HFFc6 (cell line): ENCODE measurements around the gene JMY. TPM values are rescaled to one million over a fixed set of nuclear protein-coding genes. Genes with fewer than 3 reads are reported as not detected.
A peak's percentile ranks its signal among the peaks of the same experiment; 100 is the strongest.

Experiments
- DNase-seq: peaks from one replicate; pipeline ENCODE4 v3.0.0-alpha.2; 2018
- H3K27ac Mint-ChIP-seq: 2 replicates; pipeline ENCODE4 v1.8.0; 2020; ENCODE audit warnings: mild to moderate bottlenecking, mixed read lengths
- H3K27me3 Mint-ChIP-seq: 2 replicates; pipeline ENCODE4 v1.8.0; 2021; ENCODE audit warnings: mild to moderate bottlenecking, moderate library complexity, mixed read lengths; ENCODE audit not compliant: insufficient read depth
- H3K36me3 Mint-ChIP-seq: 2 replicates; pipeline ENCODE4 v1.8.0; 2021; ENCODE audit warnings: low read depth, mixed read lengths
- H3K4me1 Mint-ChIP-seq: 2 replicates; pipeline ENCODE4 v1.8.0; 2020; ENCODE audit warnings: low read depth, mixed read lengths
- H3K4me3 Mint-ChIP-seq: 2 replicates; pipeline ENCODE4 v1.8.0; 2020; ENCODE audit warnings: mild to moderate bottlenecking, moderate library complexity, mixed read lengths
- H3K9me3 Mint-ChIP-seq: 2 replicates; pipeline ENCODE4 v1.8.0; 2020; ENCODE audit warnings: mild to moderate bottlenecking, mixed read lengths
- CTCF ChIP-seq: fragments of 200-600 bp; sonication (generic); IDR thresholded peaks from 2 replicates; pipeline ENCODE4 v1.5.0; 2021; ENCODE audit warnings: antibody characterized with exemption, mild to moderate bottlenecking
- total RNA-seq, 6 experiments: library from RNA; stranded (reverse); fragmentation: NEBNext Ultra II Directional; extraction: Animal tissue kit (Norgen Biotek cat#: 25700); gene quantifications; 2 replicates in 1 of 6; 3 replicates in 5 of 6; pipeline ENCODE4 v1.2.3, GENCODE V29; 2021

The JMY gene
- total RNA-seq, 6 experiments from 2014 or later, result 5.0 to 9.7 (median 5.6) TPM

GRCh38 chr5:79191457-79191856 lies 44.5 kb upstream of the JMY start:
- no peak for TF ChIP-seq CTCF
- H3K36me3 Mint-ChIP-seq, result no peaks in the 10 kb centered on the region
- H3K9me3 Mint-ChIP-seq, result no peaks in the 10 kb centered on the region
- DNase-seq, result no peak
- no peaks in the 10 kb centered on the region; the same call in 1 of the 2 replicates for H3K27me3 Mint-ChIP-seq
- peaks cover 5% of the 10 kb centered on the region for H3K4me1 Mint-ChIP-seq
- H3K27ac Mint-ChIP-seq, result no peak overlapping the region
- no peak overlapping the region for H3K4me3 Mint-ChIP-seq

- Mint-ChIP-seq H3K9me3 (no peaks in the 10 kb centered on the region), H3K27ac (no peak overlapping the region), H3K4me3 (no peak overlapping the region), H3K4me1 (peaks cover 5% of the 10 kb centered on the region), H3K27me3 (no peaks in the 10 kb centered on the region; the same call in 1 of the 2 replicates), H3K36me3 (no peaks in the 10 kb centered on the region)
- TF ChIP-seq CTCF, result no peak
- DNase-seq, result peak; percentile 17
Observed at GRCh38 chr5:79193643-79194042, 42.3 kb upstream of the JMY start.

GRCh38 chr5:79200573-79201183 lies 35.3 kb upstream of the JMY start:
- Mint-ChIP-seq H3K4me3 (no peak overlapping the region), H3K36me3 (no peaks in the 10 kb centered on the region), H3K9me3 (no peaks in the 10 kb centered on the region), H3K4me1 (peaks cover 17% of the 10 kb centered on the region), H3K27me3 (no peaks in the 10 kb centered on the region; the same call in none of the 2 replicates), H3K27ac (no peak overlapping the region)
- DNase-seq, result peak; percentile 15
- peak; percentile 76 for TF ChIP-seq CTCF

- TF ChIP-seq CTCF, result no peak
- no peak overlapping the region for H3K4me3 Mint-ChIP-seq
- H3K4me1 Mint-ChIP-seq, result peaks cover 17% of the 10 kb centered on the region
- no peak overlapping the region for H3K27ac Mint-ChIP-seq
- DNase-seq, result no peak
- H3K27me3 Mint-ChIP-seq, result no peaks in the 10 kb centered on the region; the same call in none of the 2 replicates
- no peaks in the 10 kb centered on the region for H3K36me3 Mint-ChIP-seq
- no peaks in the 10 kb centered on the region for H3K9me3 Mint-ChIP-seq
Observed at GRCh38 chr5:79201206-79201605, 34.7 kb upstream of the JMY start.

GRCh38 chr5:79202076-79202475 lies 33.9 kb upstream of the JMY start:
- H3K4me1 Mint-ChIP-seq, result peaks cover 17% of the 10 kb centered on the region
- H3K9me3 Mint-ChIP-seq, result no peaks in the 10 kb centered on the region
- DNase-seq, result peak; percentile 51
- no peak for TF ChIP-seq CTCF
- H3K27ac Mint-ChIP-seq, result peak overlapping the region; percentile 20; the same call in 1 of the 2 replicates
- H3K4me3 Mint-ChIP-seq, result no peak overlapping the region
- H3K36me3 Mint-ChIP-seq, result no peaks in the 10 kb centered on the region
- no peaks in the 10 kb centered on the region; the same call in none of the 2 replicates for H3K27me3 Mint-ChIP-seq
